GM12878 (cell line): ENCODE data around the gene MOB2. TPM values are rescaled to one million over a fixed set of nuclear protein-coding genes. Genes with fewer than 3 reads are reported as not detected.

ENCODE experiments used
- ATAC-seq: fragments of 200-7000 bp; cut with Tn5 transposase; 3 replicates; pipeline ENCODE4 v1.9.1; 2020; ENCODE audit warnings: mild to moderate bottlenecking, moderate library complexity
- BruUV-seq: library from RNA; stranded (reverse); fragments of 400-500 nt; replicated peaks from 2 replicates; lab custom pipeline; 2021; lab: Mats Ljungman, UMichigan
- CTCF ChIA-PET: fragments of 300-600 bp; sonication (Branson Sonifier 250); formaldehyde crosslinking; extraction: SDS; loops from one replicate; lab custom pipeline; 2021; ENCODE audit warnings: inconsistent platforms; lab: Yijun Ruan, JAX
- POLR2A ChIA-PET: fragments of 350-600 bp; formaldehyde crosslinking; extraction: SDS; loops from one replicate; lab custom pipeline; 2021; ENCODE audit warnings: inconsistent platforms; lab: Charles Lee
- RAD21 ChIA-PET: fragments of 300-600 bp; sonication (Branson Sonifier 250); formaldehyde crosslinking; loops from one replicate; lab custom pipeline; 2023; ENCODE audit warnings: antibody characterized with exemption; ENCODE audit not compliant: unreplicated experiment; lab: Charles Lee
- SMC1A ChIA-PET: fragments of 300-600 bp; sonication (Branson Sonifier 250); formaldehyde crosslinking; loops from one replicate; lab custom pipeline; 2023; ENCODE audit not compliant: unreplicated experiment, uncharacterized antibody; lab: Charles Lee
- DNase-seq: peaks from one replicate; pipeline ENCODE4 v3.0.0-alpha.2; 2011; ENCODE audit warnings: low read depth, low spot score
- FAIRE-seq: peaks from 3 replicates; lab custom pipeline; 2011; peaks lifted over from hg19 to GRCh38; lab: Jason Lieb, UNC
- H2AFZ ChIP-seq: 2 replicates; pipeline ENCODE4 v1.6.0; 2011; ENCODE audit warnings: low read depth, low read length, control low read depth; ENCODE audit not compliant: control insufficient read depth
- H3K27ac ChIP-seq: 2 replicates; pipeline ENCODE4 v1.5.1; 2011; ENCODE audit warnings: control low read depth; ENCODE audit not compliant: control insufficient read depth, insufficient read depth
- H3K27me3 ChIP-seq, 2 experiments: replicated peaks in 1 of 2; 2 replicates each; pipeline versions ENCODE4 v1.6.0 to v1.6.1; 2011; ENCODE audit warnings: low read length in 1 of 2; ENCODE audit not compliant: control insufficient read depth in 2 of 2, insufficient read depth in 2 of 2
- H3K36me3 ChIP-seq, 2 experiments: 2 replicates each; pipeline ENCODE4 v1.5.1; 2011; ENCODE audit warnings: low read length in 1 of 2; ENCODE audit not compliant: control insufficient read depth in 2 of 2, insufficient read depth in 2 of 2
- H3K4me1 ChIP-seq: 2 replicates; pipeline ENCODE4 v1.6.1; 2011; ENCODE audit warnings: mild to moderate bottlenecking, low read length, moderate library complexity, mixed read lengths; ENCODE audit not compliant: control insufficient read depth, insufficient read depth
- H3K4me2 ChIP-seq: 2 replicates; pipeline ENCODE4 v1.6.0; 2011; ENCODE audit warnings: control low read depth; ENCODE audit not compliant: control insufficient read depth, insufficient read depth
- H3K4me3 ChIP-seq: fragments of 200-600 bp; sonication (generic); 2 replicates; pipeline ENCODE4 v1.5.1; 2016
- H3K79me2 ChIP-seq: 2 replicates; pipeline ENCODE4 v1.6.0; 2011; ENCODE audit warnings: low read length; ENCODE audit not compliant: control insufficient read depth, insufficient read depth
- H3K9ac ChIP-seq: 2 replicates; pipeline ENCODE4 v1.8.0; 2011; ENCODE audit warnings: low read length, control low read depth, mixed read lengths; ENCODE audit not compliant: control insufficient read depth, insufficient read depth
- H3K9me3 ChIP-seq: replicated peaks from 3 replicates; pipeline ENCODE4 v1.5.1; 2011; ENCODE audit warnings: mild to moderate bottlenecking, low read length; ENCODE audit not compliant: control insufficient read depth, insufficient read depth
- H4K20me1 ChIP-seq: 2 replicates; pipeline ENCODE4 v1.6.0; 2011; ENCODE audit not compliant: control insufficient read depth, insufficient read depth
- GATAD2B ChIP-seq: fragments of 450-650 bp; conservative IDR thresholded peaks from 2 replicates; pipeline ENCODE4 v1.6.1; 2017; ENCODE audit warnings: low read depth, mild to moderate bottlenecking, moderate library complexity
- RFX5 ChIP-seq: IDR thresholded peaks from 2 replicates; pipeline ENCODE4 v1.6.1; 2011; ENCODE audit warnings: low read depth, low read length, improper control_type of control experiment
- ZNF592 ChIP-seq: fragments of 450-650 bp; IDR thresholded peaks from 2 replicates; pipeline ENCODE4 v1.6.1; 2017; ENCODE audit warnings: mild to moderate bottlenecking, moderate library complexity
- WGBS: methylation state at CpG from one replicate; pipeline ENCODE4 v1.1.6; 2016; ENCODE audit warnings: low lambda C conversion rate; ENCODE audit not compliant: insufficient replicate concordance, insufficient coverage; ENCODE audit errors: missing lambda C conversion rate; 5-methylcytosine and 5-hydroxymethylcytosine counted together
- in situ Hi-C: fragments of 300-500 bp; cut with MboI; formaldehyde crosslinking; loops from 9 replicates; pipeline ENCODE4 v1.14.3; 2018; ENCODE audit warnings: mixed read lengths
- intact Hi-C: fragments of 100-400 bp; cut with micrococcal nuclease; formaldehyde crosslinking; loops from one replicate; pipeline ENCODE4 v1.14.2; 2022; ENCODE audit not compliant: unreplicated experiment
- polyA plus RNA-seq, 11 experiments: library from polyadenylated mRNA; depleted of rRNA in 4 of 11; unstranded in 6 of 11; stranded (reverse) in 5 of 11; fragments of >200 nt; fragmentation: Nextera tagmentation in 4 of 11; fragmentation: Illumina TruSeq in 1 of 11; extraction: Ambion mirVana in 4 of 11; extraction: Trizol in 1 of 11; gene quantifications; 1 replicate in 1 of 11; 2 replicates in 10 of 11; pipeline versions ENCODE4 v1.2.1 to v1.2.3, GENCODE V29; 2011 to 2016; ENCODE audit warnings: inconsistent platforms in 2 of 11, missing spikeins in 2 of 11, low read depth in 1 of 11
- total RNA-seq, 4 experiments: library from RNA; depleted of rRNA in 3 of 4; stranded (reverse); fragments of >200 nt in 3 of 4; fragmentation: Illumina TruSeq in 1 of 4; extraction: Trizol in 1 of 4; gene quantifications; 2 replicates each; pipeline versions ENCODE4 v1.2.1 to v1.2.3, GENCODE V29; 2013 to 2021

Gene MOB2
- total and polyA plus RNA-seq, 10 of the 15 experiments (the other 5 are each of a cell fraction or from before 2014, with no cell fraction given): 0.10 to 34.6 (median 15.5) TPM

GRCh38 chr11:1517117-1518005 is 30.8 kb upstream of the MOB2 start:
- DNase-seq: no peak
- FAIRE-seq: no peak

More at GRCh38 chr11:1517117-1518005, 30.8 kb upstream of the MOB2 start:
- ATAC-seq: no peak
- CTCF ChIA-PET: no interaction called here
- no peak overlapping the region for H3K27ac ChIP-seq
- intact Hi-C loops (no loop called here), in situ Hi-C loops (no loop called here)
- no TSS peak for BruUV-seq
- no peaks in the 10 kb centered on the region; a peak in 1 of 4 replicates for H3K36me3 ChIP-seq
- no peak overlapping the region for H3K9ac ChIP-seq
- no peaks in the 10 kb centered on the region for H3K9me3 ChIP-seq
- H2AFZ ChIP-seq: no peak overlapping the region
- POLR2A ChIA-PET: no interaction called here
- TF ChIP-seq RFX5 (no peak), GATAD2B (no peak), ZNF592 (no peak)
- SMC1A ChIA-PET: interaction anchor here (1.0 to 1.6 kb wide), 2 partner anchors 27 to 58 kb away, joined by 3 read pairs; no protein-coding TSS in a partner anchor
- WGBS: 68% methylated on average over 26 of the region's 28 CpGs
- peaks cover 5% of the 10 kb centered on the region for H3K79me2 ChIP-seq
- no peak overlapping the region for H3K4me3 ChIP-seq
- no peaks in the 10 kb centered on the region for H3K27me3 ChIP-seq
- no peaks in the 10 kb centered on the region; the same call in 1 of the 2 replicates for H4K20me1 ChIP-seq
- RAD21 ChIA-PET: no interaction called here
- H3K4me2 ChIP-seq: no peak overlapping the region
- H3K4me1 ChIP-seq: peaks cover 10% of the 10 kb centered on the region
